Testis (tissue), 3 donors: ENCODE results near the gene UGT2B11. TPM values are rescaled to one million over a fixed set of nuclear protein-coding genes. Genes with fewer than 3 reads are reported as not detected.
A peak's percentile ranks its signal among the peaks of the same experiment; 100 is the strongest.
"Not testable (repeated sequence)": the region's sequence is repeated elsewhere in the genome, so short reads cannot be mapped to it uniquely, and the experiment has no call there.

Experiments
- DNase-seq: peaks from one replicate; pipeline ENCODE4 v3.0.0-alpha.2; 2019
- H3K27ac ChIP-seq, 2 donors: fragments of 200-600 bp; sonication (generic); one replicate each; pipeline ENCODE4 v1.5.1; 2019
- H3K27me3 ChIP-seq: fragments of 200-600 bp; sonication (generic); one replicate; pipeline ENCODE4 v1.5.1; 2019
- H3K36me3 ChIP-seq: fragments of 200-600 bp; sonication (generic); one replicate; pipeline ENCODE4 v1.5.1; 2017; ENCODE audit warnings: low read depth; ENCODE audit errors: missing control alignments
- H3K4me1 ChIP-seq: fragments of 200-600 bp; sonication (generic); one replicate; pipeline ENCODE4 v1.5.1; 2019
- H3K4me3 ChIP-seq, 2 donors: fragments of 200-600 bp; sonication (generic); one replicate each; pipeline ENCODE4 v1.5.1; 2017 to 2019
- H3K9me3 ChIP-seq: fragments of 200-600 bp; sonication (generic); one replicate; pipeline ENCODE4 v1.5.1; 2017
- POLR2A ChIP-seq: fragments of 450-650 bp; IDR thresholded peaks from one replicate; pipeline ENCODE4 v1.6.1; 2017; ENCODE audit warnings: antibody characterized with exemption, mild to moderate bottlenecking, moderate library complexity
- WGBS, 2 donors: methylation state at CpG; one replicate each; pipeline ENCODE4 v1.1.5; 2018; 5-methylcytosine and 5-hydroxymethylcytosine counted together
- intact Hi-C: fragments of 100-400 bp; cut with DNase I; formaldehyde crosslinking; loops from one replicate; pipeline ENCODE4 v1.15.1; 2023; ENCODE audit warnings: low total_unique reads
- polyA plus RNA-seq: library from polyadenylated mRNA; stranded (reverse); fragments of 350-450 nt; fragmentation: Illumina TruSeq; extraction: RNeasy Lipid Tissue Mini Kit (QIAGEN cat#74804); gene quantifications from one replicate; pipeline ENCODE4 v1.2.3, GENCODE V29; 2014; ENCODE audit warnings: low read depth, low replicate concordance; ENCODE audit not compliant: insufficient read depth
- total RNA-seq, 2 donors: library from RNA; depleted of rRNA; stranded (reverse); fragments of >200 nt; gene quantifications; one replicate each; pipeline ENCODE4 v1.2.3, GENCODE V29; 2016
- TF ChIP-seq, protein P1 (sequence below), 3 experiments: fragments of 450-650 bp in 2 of 3; fragments of 200-600 bp in 1 of 3; sonication (generic) in 1 of 3; IDR thresholded peaks; one replicate each; pipeline ENCODE4 v1.5.1; 2016 to 2019; ENCODE audit warnings: antibody characterized with exemption in 3 of 3, mild to moderate bottlenecking in 2 of 3, moderate library complexity in 1 of 3

Gene UGT2B11
- total and polyA plus RNA-seq, 3 donors from 2014 or later: 0.12 TPM; not detected in 2

GRCh38 chr4:69194166-69194565 lies 20.4 kb downstream of the UGT2B11 start:
- Histone ChIP-seq H3K9me3 (no peaks in the 10 kb centered on the region), H3K4me3 (no peak overlapping the region), H3K27ac (no peak overlapping the region), H3K27me3 (no peaks in the 10 kb centered on the region), H3K4me1 (no peaks in the 10 kb centered on the region), H3K36me3 (no peaks in the 10 kb centered on the region)
- intact Hi-C loops: no loop called here
- TF ChIP-seq, protein P1, sequence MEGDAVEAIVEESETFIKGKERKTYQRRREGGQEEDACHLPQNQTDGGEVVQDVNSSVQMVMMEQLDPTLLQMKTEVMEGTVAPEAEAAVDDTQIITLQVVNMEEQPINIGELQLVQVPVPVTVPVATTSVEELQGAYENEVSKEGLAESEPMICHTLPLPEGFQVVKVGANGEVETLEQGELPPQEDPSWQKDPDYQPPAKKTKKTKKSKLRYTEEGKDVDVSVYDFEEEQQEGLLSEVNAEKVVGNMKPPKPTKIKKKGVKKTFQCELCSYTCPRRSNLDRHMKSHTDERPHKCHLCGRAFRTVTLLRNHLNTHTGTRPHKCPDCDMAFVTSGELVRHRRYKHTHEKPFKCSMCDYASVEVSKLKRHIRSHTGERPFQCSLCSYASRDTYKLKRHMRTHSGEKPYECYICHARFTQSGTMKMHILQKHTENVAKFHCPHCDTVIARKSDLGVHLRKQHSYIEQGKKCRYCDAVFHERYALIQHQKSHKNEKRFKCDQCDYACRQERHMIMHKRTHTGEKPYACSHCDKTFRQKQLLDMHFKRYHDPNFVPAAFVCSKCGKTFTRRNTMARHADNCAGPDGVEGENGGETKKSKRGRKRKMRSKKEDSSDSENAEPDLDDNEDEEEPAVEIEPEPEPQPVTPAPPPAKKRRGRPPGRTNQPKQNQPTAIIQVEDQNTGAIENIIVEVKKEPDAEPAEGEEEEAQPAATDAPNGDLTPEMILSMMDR (IDR thresholded peaks at IDR 0.05): no peak
- TF ChIP-seq POLR2A: no peak
- WGBS, 2 donors: 87 to 91% methylated on average over 3 of the region's 3 CpGs
- DNase-seq: no peak

DNA sequence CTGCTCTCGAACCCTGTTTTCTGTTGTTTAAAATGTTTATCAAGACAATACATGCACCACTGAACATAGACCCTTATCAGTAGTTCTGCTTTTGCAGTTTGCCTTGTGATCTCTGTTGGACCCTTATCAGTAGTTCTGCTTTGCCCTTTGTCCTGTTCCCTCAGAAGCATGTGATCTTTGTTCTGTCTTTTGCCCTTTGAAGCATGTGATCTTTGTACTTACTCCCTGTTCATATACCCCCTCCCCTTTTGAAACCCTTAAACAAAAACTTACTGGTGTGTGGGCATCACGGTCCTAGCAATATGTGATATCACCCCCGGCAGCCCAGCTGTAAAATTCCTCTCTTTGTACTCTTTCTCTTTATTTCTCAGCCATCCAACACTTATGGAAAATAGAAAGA lies 22.6 kb downstream of the UGT2B11 start:
- DNase-seq, H3K4me1 ChIP-seq, H3K4me3 ChIP-seq, H3K27me3 ChIP-seq, H3K27ac ChIP-seq, H3K36me3 ChIP-seq, intact Hi-C loops, H3K9me3 ChIP-seq: not testable (repeated sequence)
- 83 to 84% methylated on average over 3 of the region's 3 CpGs for WGBS, 2 donors

DNA sequence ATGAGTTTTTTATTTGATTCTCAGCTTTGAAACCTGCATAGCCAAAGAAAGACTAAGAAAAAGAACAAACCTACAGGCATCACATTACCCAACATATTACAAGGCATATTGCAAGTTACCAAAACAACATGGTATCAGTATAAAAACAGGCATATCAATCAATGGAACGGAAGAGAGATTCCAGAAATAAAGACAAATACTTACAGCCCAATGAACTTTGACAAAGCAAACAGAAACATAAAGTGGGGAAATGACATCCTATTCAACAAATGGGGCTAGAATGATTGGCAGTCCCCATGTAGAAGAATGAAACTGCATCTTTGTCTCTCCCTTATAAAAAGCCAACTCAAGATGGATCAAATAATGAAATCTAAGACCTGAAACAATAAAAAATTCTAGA lies 23.9 kb downstream of the UGT2B11 start:
- H3K27ac ChIP-seq, H3K4me1 ChIP-seq, DNase-seq, H3K9me3 ChIP-seq, H3K27me3 ChIP-seq, H3K36me3 ChIP-seq, H3K4me3 ChIP-seq, intact Hi-C loops: not testable (repeated sequence)
- 0 to 91% methylated on average over 1 of the region's 1 CpG for WGBS, 2 donors

- H3K27ac ChIP-seq, intact Hi-C loops, H3K36me3 ChIP-seq, H3K9me3 ChIP-seq, H3K4me3 ChIP-seq, H3K4me1 ChIP-seq, H3K27me3 ChIP-seq, DNase-seq: not testable (repeated sequence)
- 77 to 87% methylated on average over 6 of the region's 6 CpGs for WGBS, 2 donors
These were observed 32.9 kb downstream of the UGT2B11 start for GRCh38 chr4:69181519-69182169.

DNA sequence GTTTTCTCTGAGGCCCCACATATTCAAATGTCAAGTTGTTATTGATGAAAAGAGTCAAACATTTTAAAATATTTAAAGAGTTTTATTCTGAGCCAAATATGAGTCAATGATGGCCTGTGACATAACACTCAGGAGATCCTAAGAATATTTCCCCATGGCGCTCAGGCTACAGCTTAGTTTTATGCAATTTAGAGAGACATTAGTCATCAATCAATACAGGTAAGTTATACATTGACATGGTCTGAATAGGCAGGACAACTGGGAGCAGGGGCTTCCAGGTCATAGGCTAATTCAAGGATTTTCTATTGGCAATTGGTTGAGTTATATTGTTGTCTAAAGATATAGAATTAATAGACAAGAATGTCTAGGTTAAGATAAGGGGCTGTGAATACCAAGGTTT lies 34.7 kb downstream of the UGT2B11 start:
- H3K4me3 ChIP-seq, DNase-seq, H3K4me1 ChIP-seq, intact Hi-C loops, H3K9me3 ChIP-seq, H3K27ac ChIP-seq, H3K27me3 ChIP-seq, H3K36me3 ChIP-seq: not testable (repeated sequence)
- WGBS, 2 donors: 85 to 92% methylated on average over 1 of the region's 1 CpG

DNA sequence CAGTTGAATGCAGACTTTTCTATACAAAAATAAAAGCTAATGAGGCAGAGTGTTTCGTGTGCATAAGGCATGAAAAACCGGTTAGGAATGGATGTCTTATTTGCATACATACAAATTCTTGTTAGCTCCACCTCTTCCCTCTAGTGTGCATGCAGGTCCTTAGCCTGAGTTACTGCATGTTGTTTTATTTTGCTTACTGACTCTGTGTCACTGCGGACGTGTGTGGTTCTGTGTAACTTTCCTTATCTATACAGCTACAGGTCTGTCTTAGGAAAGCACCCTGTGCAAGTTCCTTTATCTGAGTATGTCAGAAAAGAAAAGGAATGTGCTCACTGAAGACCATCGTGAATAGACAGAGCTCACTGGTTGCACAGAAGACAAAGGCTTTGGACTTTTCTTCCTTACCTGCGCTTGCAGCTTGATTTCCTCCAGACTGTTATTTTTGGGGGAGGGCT lies 35.8 kb downstream of the UGT2B11 start:
- H3K4me3 ChIP-seq, H3K4me1 ChIP-seq, H3K9me3 ChIP-seq, H3K27ac ChIP-seq, intact Hi-C loops, DNase-seq, H3K27me3 ChIP-seq, H3K36me3 ChIP-seq: not testable (repeated sequence)
- 45 to 60% methylated on average over 6 of the region's 6 CpGs for WGBS, 2 donors

DNA sequence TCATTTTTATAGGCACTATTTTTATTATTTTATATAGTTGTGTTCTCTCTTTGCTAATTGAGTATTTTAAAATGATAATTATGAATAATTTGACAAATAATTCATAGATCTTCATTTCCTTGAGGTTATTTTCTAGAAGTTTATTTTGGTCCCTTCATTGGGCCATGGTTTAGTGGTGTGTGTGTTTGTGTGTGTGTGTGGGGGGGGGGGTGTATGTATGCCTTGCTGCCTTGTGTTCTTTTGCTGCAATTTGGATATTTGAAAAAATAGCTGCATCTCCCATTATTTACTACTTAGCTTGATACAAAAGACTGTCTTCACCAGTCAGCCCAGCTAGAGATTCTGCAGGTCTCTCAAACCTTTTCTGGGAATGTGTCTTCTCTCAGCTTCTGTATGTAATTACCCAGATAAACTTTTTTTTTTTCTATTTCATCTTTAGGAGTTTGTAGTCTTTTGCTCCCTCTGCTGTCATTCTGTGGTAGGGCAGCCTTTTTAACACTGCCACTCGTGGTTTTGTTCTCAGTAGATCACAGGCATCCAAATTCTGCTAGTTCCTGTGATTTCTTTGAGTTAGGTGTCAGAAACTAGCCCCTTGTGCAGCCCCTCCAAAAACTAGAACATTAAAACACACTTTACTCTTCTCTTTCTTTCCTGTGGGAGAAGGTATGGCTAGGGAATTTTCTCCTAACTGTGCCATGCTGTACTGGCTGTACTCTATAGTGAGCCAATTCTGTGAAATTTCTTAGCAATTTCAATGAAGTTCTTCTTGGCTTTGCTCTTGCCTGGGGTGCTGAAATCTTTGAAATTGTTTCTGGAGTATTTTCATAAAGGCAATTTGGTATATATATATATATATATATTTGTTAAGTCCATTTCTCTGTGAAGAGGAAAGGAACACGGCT lies 44.1 kb downstream of the UGT2B11 start:
- H3K9me3 ChIP-seq, H3K36me3 ChIP-seq, H3K27me3 ChIP-seq, H3K27ac ChIP-seq, intact Hi-C loops, H3K4me3 ChIP-seq, H3K4me1 ChIP-seq: not testable (repeated sequence)
- 3 to 43% methylated on average over 2 of the region's 2 CpGs for WGBS, 2 donors
- DNase-seq: peak; percentile 67
- TF ChIP-seq, protein P1 (IDR thresholded peaks at IDR 0.05): peak in 1 of 3 experiments; percentile 44

GRCh38 chr4:69169171-69169570 lies 45.4 kb downstream of the UGT2B11 start:
- 63 to 86% methylated on average over 4 of the region's 4 CpGs for WGBS, 2 donors
- H3K36me3 ChIP-seq, H3K27ac ChIP-seq, H3K4me3 ChIP-seq, DNase-seq, intact Hi-C loops, H3K27me3 ChIP-seq, H3K9me3 ChIP-seq, H3K4me1 ChIP-seq: not testable (repeated sequence)
